Peyer's patch (tissue), 4 donors: Measurements from ENCODE around the gene CD40. TPM values are rescaled to one million over a fixed set of nuclear protein-coding genes. Genes with fewer than 3 reads are reported as not detected.
"Not testable (repeated sequence)": the region's sequence is repeated elsewhere in the genome, so short reads cannot be mapped to it uniquely, and the experiment has no call there.

Experiments
- DNase-seq, 3 donors: peaks; one replicate each; pipeline ENCODE4 v3.0.0-alpha.2; 2017 to 2019
- H3K27ac ChIP-seq, 4 donors: fragments of 200-600 bp; sonication (generic); one replicate each; pipeline ENCODE4 v1.5.1; 2016 to 2019
- H3K27me3 ChIP-seq, 2 donors: fragments of 200-600 bp; sonication (generic); one replicate each; pipeline ENCODE4 v1.5.1; 2019
- H3K36me3 ChIP-seq, 3 donors: fragments of 200-600 bp; sonication (generic); one replicate each; pipeline ENCODE4 v1.5.1; 2016 to 2019
- H3K4me1 ChIP-seq, 4 donors: fragments of 200-600 bp; sonication (generic); one replicate each; pipeline ENCODE4 v1.5.1; 2016 to 2019
- H3K4me3 ChIP-seq, 4 donors: fragments of 200-600 bp; sonication (generic); 1 replicate in 3 of 4; 2 replicates in 1 of 4; pipeline ENCODE4 v1.5.1; 2016 to 2019; ENCODE audit warnings: mild to moderate bottlenecking in 1 of 4
- H3K9me3 ChIP-seq, 4 donors: fragments of 200-600 bp; sonication (generic); one replicate each; pipeline ENCODE4 v1.5.1; 2016 to 2019; ENCODE audit warnings: mild to moderate bottlenecking in 1 of 4
- POLR2A ChIP-seq, 2 donors: fragments of 450-650 bp; IDR thresholded peaks; one replicate each; pipeline ENCODE4 v1.5.1; 2017; ENCODE audit warnings: antibody characterized with exemption in 2 of 2, mild to moderate bottlenecking in 2 of 2, moderate library complexity in 2 of 2
- total RNA-seq, 4 donors: library from RNA; depleted of rRNA; stranded (reverse); fragments of >200 nt; gene quantifications; one replicate each; pipeline ENCODE4 v1.1.0, GENCODE V29; 2016
- TF ChIP-seq, protein P1 (sequence below), 6 experiments: fragments of 450-650 bp in 4 of 6; fragments of 200-600 bp in 2 of 6; sonication (generic) in 1 of 6; IDR thresholded peaks; one replicate each; pipeline ENCODE4 v1.5.1; 2017 to 2019; ENCODE audit warnings: antibody characterized with exemption in 6 of 6, mild to moderate bottlenecking in 3 of 6, moderate library complexity in 1 of 6

CD40 gene
- total RNA-seq, 4 donors from 2014 or later = 1.6 to 17.6 (median 9.3) TPM

DNA sequence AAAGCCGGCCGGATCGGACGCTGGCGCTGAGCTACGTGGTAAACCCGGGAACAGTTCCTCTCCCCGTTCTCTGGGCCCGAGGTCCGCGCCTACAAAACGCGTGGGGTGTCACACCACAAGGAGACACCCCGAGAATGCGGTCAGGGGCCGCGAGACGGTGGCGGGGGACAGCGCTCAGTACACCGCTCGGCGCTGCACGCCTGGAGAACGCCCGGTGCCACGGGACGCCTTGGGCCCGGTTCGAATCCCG lies 29.0 kb upstream of the CD40 start:
- Histone ChIP-seq H3K4me3 (peak overlapping the region; percentile 82 to 98 (median 86)), H3K27me3 (no peaks in the 10 kb centered on the region), H3K4me1 (peaks cover 0 to 42% (median 12%) of the 10 kb centered on the region in 4 donors), H3K36me3 (no peaks in the 10 kb centered on the region), H3K9me3 (no peaks in the 10 kb centered on the region), H3K27ac (peak overlapping the region; percentile 97 to 100 (median 99))
- no peak for TF ChIP-seq POLR2A (IDR thresholded peaks at IDR 0.05)
- TF ChIP-seq, protein P1, sequence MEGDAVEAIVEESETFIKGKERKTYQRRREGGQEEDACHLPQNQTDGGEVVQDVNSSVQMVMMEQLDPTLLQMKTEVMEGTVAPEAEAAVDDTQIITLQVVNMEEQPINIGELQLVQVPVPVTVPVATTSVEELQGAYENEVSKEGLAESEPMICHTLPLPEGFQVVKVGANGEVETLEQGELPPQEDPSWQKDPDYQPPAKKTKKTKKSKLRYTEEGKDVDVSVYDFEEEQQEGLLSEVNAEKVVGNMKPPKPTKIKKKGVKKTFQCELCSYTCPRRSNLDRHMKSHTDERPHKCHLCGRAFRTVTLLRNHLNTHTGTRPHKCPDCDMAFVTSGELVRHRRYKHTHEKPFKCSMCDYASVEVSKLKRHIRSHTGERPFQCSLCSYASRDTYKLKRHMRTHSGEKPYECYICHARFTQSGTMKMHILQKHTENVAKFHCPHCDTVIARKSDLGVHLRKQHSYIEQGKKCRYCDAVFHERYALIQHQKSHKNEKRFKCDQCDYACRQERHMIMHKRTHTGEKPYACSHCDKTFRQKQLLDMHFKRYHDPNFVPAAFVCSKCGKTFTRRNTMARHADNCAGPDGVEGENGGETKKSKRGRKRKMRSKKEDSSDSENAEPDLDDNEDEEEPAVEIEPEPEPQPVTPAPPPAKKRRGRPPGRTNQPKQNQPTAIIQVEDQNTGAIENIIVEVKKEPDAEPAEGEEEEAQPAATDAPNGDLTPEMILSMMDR (IDR thresholded peaks at IDR 0.05) = no peak
- no peak for DNase-seq

DNA sequence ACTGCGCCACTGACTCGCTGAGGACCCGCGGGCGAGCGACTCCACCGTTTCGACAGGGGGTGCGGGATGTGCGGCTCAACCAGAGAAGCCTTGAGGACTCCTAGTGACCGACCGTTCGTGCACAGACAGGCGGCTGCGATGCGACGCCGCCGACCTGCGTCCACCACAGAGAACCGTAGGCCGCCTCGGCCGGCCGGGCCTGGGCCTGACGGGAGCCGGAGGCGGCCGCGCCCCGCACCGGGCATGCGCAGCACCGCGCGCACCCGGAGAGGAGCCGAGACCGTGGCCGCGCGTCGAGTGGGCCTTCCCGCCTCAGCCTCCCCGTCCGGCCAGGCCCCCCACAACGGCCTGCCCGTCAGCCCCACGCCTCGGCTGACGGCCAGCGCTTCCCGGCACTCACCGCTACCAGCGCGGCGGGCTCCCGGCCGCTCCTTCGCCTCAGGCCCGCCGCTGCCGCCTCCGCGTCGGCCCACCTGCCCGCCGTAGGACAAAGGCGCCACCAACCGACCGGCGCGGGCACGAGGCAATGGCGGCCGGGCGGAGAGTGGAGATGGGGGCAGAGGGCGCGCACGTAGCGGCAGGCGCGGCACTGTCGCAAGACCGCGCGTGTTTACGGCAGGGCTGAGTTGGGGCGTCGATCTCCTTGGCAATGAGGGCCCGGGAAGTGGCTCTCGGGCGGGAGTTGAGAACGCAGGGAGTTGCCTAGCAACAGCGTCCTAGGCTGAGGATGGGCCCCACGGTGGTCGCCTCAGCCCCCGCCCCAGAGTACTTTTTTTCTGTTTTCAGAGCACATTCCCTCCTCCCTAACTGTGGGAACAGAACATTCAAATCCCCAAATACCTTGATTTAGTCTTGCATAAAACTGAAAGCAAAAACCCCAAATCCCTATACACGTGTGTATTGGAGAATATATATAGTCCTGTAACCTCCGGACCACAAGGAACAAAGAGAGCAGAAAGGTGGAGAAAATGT lies 28.4 kb upstream of the CD40 start, which contains the start of gene NCOA5:
Gene NCOA5, minus strand, starts transcription at position 546 of the 972 bp plus-strand sequence. CDS start 10,538 bp downstream, outside the sequence.
- Histone ChIP-seq H3K4me3 (peak within 1 kb of the TSS; percentile 82 to 98 (median 86)), H3K4me1 (peaks cover 0 to 40% (median 12%) of the 10 kb centered on the region in 4 donors), H3K36me3 (no peaks in the 10 kb centered on the region), H3K27ac (peak within 1 kb of the TSS; percentile 97 to 100 (median 99)), H3K9me3 (no peaks in the 10 kb centered on the region), H3K27me3 (no peaks in the 10 kb centered on the region)
- DNase-seq = peak; percentile 93 to 98 (median 97)
- peak; percentile 77 to 84 for TF ChIP-seq POLR2A (IDR thresholded peaks at IDR 0.05)
- TF ChIP-seq, protein P1 (IDR thresholded peaks at IDR 0.05) = peak in 4 of 6 experiments; percentile 22 to 46 (median 32)

DNA sequence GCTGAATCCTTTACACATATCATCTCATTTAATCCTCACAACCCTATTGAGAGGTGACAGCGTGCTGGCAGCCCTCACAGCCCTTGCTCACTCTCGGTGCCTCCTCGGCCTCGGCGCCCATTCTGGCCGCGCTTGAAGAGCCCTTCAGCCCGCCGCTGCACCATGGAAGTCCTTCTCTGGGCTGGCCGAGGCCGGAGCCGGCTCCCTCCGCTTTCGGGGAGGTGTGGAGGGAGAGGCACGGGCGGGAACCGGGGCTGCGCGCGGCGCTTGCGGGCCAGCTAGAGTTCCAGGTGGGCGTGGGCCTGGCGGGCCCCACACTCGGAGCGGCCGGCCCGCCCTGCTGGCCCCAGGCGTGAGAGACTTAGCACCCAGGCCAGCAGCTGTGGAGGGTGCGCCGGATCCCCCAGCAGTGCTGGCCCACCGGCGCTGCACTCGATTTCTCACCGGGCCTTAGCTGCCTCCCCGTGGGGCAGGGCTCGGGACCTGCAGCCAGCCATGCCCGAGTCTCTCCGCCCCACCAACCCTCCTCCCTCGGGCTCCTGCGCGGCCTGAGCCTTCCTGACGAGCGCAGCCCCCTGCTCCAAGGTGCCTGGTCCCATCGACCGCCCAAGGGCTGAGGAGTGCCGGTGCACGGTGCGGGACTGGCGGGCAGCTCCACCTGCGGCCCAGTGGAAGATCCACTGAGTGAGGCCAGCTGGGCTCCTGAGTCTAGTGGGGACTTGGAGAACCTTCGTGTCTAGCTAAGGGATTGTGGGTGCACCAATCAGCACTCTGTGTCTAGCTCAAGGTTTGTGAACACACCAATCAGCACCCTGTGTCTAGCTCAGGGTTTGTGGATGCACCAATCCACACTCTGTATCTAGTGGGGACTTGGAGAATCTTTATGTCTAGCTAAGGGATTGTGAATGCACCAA lies 26.2 kb upstream of the CD40 start:
- not testable (repeated sequence) for H3K27me3 ChIP-seq, H3K4me3 ChIP-seq, H3K9me3 ChIP-seq, H3K36me3 ChIP-seq, DNase-seq, H3K27ac ChIP-seq
- H3K4me1 ChIP-seq = peaks cover 0 to 18% (median 8%) of the 10 kb centered on the region in 4 donors

DNA sequence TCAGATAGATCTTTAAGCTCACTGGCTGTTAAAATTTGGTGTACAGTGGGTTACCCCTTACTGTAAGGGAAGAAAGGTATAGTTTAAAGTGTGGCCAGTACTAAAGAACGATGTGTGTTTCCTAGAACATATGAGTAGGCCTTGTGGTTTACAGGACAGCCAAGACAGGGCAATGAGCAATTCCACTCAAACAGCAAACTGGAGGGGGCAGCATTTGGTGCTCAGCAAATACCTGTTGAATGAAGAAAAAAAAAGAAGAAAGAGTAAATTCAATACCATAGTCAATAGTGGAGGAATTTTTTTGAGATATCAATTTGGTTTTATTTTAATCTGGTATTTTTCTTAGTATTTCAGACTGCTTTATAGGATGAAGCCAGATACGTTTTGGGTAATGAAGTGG lies 24.6 kb upstream of the CD40 start:
- Histone ChIP-seq H3K36me3 (no peaks in the 10 kb centered on the region), H3K27ac (no peak overlapping the region), H3K4me1 (peaks cover 0 to 3% (median under 1%) of the 10 kb centered on the region in 4 donors), H3K9me3 (no peaks in the 10 kb centered on the region), H3K4me3 (no peak overlapping the region), H3K27me3 (no peaks in the 10 kb centered on the region)
- TF ChIP-seq, protein P1 (IDR thresholded peaks at IDR 0.05) = no peak
- TF ChIP-seq POLR2A (IDR thresholded peaks at IDR 0.05) = no peak
- no peak for DNase-seq

DNA sequence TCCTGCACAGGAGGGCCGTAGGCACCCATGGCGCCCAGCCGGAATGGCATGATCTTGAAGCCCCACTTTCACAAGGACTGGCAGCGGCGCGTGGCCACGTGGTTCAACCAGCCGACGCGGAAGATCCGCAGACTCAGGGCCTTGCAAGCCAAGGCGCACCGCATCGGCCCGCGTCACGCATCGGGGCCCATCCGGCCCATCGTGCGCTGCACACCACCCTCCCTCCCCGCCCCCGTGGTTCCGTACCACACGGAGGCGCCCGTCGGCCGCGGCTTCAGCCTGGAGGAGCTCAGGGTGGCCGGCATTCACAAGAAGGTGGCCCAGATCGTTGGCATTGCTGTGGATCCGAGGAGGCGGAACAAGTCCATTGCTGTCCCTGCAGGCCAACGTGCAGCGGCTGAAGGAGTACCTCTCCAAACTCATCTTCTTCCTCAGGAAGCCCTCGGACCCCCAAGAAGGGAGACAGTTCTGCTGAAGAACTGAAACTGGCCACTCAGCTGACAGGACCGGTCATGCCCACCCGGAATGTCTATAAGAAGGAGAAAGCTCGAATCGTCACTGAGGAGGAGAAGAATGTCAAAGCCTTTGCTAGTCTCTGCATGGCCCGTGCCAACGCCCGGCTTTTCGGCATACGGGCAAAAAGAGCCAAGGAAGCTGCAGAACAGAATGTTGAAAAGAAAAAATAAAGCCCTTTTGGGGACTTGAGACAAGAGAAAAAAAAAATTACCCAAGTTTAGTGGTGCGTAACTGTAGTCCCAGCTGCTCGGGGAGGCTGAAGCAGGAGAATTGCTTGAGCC lies 18.4 kb upstream of the CD40 start:
- Histone ChIP-seq H3K27me3 (no peaks in the 10 kb centered on the region), H3K36me3 (no peaks in the 10 kb centered on the region), H3K4me1 (no peaks in the 10 kb centered on the region), H3K27ac (no peak overlapping the region), H3K9me3 (no peaks in the 10 kb centered on the region), H3K4me3 (peak overlapping the region in 1 of 4 donors; percentile 13)
- DNase-seq = peak in 2 of 3 donors; percentile 75 to 82
- TF ChIP-seq, protein P1 (IDR thresholded peaks at IDR 0.05) = peak in 3 of 6 experiments; percentile 4 to 34 (median 14)
- TF ChIP-seq POLR2A (IDR thresholded peaks at IDR 0.05) = no peak

DNA sequence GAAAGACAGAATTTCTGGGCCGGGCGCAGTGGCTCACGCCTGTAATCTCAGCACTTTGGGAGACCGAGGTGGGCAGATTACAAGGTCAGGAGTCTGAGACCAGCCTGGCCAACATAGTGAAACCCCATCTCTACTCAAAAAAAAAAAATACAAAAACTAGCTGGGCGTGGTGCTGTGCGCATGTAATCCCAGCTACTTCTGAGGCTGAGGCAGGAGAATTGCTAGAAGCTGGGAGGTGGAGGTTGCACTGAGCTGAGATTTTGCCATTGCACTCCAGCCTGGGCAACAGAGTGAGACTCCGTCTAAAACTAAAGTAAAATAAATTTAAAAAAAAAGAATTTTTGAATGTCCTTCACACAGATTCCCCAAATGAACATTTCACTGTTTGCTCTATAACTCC lies 17.7 kb upstream of the CD40 start:
- not testable (repeated sequence) for H3K4me1 ChIP-seq, DNase-seq, H3K9me3 ChIP-seq, H3K27ac ChIP-seq, H3K27me3 ChIP-seq, H3K36me3 ChIP-seq, H3K4me3 ChIP-seq
